PC-9 (cell line): Measurements from ENCODE around the gene OSBPL3.

Experiments used
- CTCF ChIP-seq: fragments of 200-600 bp; sonication (generic); conservative IDR thresholded peaks from 2 replicates; pipeline ENCODE4 v1.6.1; 2017; ENCODE audit warnings: mixed run types, antibody characterized with exemption, mild to moderate bottlenecking, moderate library complexity
- EZH2 ChIP-seq: fragments of 200-600 bp; sonication (generic); IDR thresholded peaks from 2 replicates; pipeline ENCODE4 v1.8.0; 2017; ENCODE audit warnings: antibody characterized with exemption, low read depth

GRCh38 chr7:24751484-24751883, 228.5 kb downstream of the OSBPL3 start:
- no peak for TF ChIP-seq CTCF
- no peak for TF ChIP-seq EZH2
